ENCODE measurements around the gene FAM170B. TPM values are rescaled to one million over a fixed set of nuclear protein-coding genes. Genes with fewer than 3 reads are reported as not detected.

FAM170B gene
- total and polyA plus RNA-seq, 2 experiments from 2014 or later, result not detected

DNA sequence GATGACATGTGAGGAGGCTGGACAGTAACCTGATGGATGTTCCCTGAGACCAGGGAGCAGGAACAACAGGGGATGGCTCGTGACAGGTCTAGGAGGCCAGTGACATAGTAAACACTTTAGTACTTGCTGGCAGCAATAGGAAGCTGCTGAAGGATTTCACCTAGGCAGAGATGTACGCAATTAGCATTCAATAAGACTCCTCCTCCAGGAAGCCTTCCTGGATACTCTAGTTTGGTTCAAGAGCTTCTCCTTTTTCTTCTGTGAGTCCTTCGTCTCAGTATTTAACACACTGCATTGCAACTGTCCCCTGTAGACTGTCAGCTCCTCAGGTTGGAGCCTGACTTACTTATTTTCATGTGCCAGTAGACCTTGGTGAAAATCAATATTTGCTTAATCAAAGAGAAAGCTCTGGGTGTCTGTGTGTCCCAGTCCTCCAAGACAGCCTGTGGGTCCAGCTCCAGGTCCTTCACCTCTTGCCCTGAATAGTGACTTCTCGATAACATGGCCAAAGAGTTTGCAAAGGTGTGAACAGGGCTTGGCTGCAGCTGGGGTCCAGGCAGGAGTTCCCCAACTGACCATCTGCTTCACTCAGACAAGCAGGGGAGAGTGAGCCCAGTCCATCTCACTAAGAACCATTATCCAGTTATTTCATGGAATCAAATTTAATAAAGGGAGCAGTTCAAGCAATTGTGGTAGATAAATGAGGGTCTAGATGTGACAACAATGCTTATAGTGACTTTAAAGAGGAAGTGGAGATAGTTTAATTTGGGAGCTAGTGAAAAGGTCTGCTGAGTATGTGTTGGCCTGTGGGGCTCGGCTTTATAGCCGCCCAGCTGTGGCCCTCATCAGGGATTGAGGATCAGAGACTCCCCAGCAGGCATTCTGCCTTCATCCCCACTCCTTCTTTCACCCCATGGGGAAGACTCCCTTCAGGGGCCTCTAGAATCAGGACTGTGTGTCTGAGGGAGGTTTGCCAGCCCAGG is 45.0 kb upstream of the FAM170B start:
- H3K4me1 Mint-ChIP-seq, result peaks cover 8% of the 10 kb centered on the region; the same call in 2 of the 3 replicates
- no peaks in the 10 kb centered on the region for H3K36me3 ChIP-seq (ENCODE audit: insufficient read depth)
- no peaks in the 10 kb centered on the region for H3K36me3 Mint-ChIP-seq (ENCODE audit: low read depth)
- no peak for TF ChIP-seq ZNF331 (CRISPR knock-in tag; IDR thresholded peaks at IDR 0.05; ENCODE audit: low read depth)
- TF ChIP-seq, protein P1, sequence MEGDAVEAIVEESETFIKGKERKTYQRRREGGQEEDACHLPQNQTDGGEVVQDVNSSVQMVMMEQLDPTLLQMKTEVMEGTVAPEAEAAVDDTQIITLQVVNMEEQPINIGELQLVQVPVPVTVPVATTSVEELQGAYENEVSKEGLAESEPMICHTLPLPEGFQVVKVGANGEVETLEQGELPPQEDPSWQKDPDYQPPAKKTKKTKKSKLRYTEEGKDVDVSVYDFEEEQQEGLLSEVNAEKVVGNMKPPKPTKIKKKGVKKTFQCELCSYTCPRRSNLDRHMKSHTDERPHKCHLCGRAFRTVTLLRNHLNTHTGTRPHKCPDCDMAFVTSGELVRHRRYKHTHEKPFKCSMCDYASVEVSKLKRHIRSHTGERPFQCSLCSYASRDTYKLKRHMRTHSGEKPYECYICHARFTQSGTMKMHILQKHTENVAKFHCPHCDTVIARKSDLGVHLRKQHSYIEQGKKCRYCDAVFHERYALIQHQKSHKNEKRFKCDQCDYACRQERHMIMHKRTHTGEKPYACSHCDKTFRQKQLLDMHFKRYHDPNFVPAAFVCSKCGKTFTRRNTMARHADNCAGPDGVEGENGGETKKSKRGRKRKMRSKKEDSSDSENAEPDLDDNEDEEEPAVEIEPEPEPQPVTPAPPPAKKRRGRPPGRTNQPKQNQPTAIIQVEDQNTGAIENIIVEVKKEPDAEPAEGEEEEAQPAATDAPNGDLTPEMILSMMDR (conservative IDR thresholded peaks at IDR 0.05; ENCODE audit: low read depth in 2 of 2), result no peak
- no peak for TF ChIP-seq EZH2phosphoT487 (IDR thresholded peaks at IDR 0.05; ENCODE audit: unreplicated experiment)
- TF ChIP-seq NANOG (IDR thresholded peaks at IDR 0.05; ENCODE audit: borderline replicate concordance), result no peak
- TF ChIP-seq, protein P2, sequence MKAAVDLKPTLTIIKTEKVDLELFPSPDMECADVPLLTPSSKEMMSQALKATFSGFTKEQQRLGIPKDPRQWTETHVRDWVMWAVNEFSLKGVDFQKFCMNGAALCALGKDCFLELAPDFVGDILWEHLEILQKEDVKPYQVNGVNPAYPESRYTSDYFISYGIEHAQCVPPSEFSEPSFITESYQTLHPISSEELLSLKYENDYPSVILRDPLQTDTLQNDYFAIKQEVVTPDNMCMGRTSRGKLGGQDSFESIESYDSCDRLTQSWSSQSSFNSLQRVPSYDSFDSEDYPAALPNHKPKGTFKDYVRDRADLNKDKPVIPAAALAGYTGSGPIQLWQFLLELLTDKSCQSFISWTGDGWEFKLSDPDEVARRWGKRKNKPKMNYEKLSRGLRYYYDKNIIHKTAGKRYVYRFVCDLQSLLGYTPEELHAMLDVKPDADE (IDR thresholded peaks at IDR 0.05), result no peak
- no peak for TF ChIP-seq POLR2AphosphoS5 (IDR thresholded peaks at IDR 0.05; ENCODE audit: low read depth)
- no peak for TF ChIP-seq EZH2 (IDR thresholded peaks at IDR 0.05; ENCODE audit: low read depth, unreplicated experiment)
- no peak for TF ChIP-seq STAT1 (IDR thresholded peaks at IDR 0.05; ENCODE audit: unreplicated experiment)
- TF ChIP-seq, protein P3, sequence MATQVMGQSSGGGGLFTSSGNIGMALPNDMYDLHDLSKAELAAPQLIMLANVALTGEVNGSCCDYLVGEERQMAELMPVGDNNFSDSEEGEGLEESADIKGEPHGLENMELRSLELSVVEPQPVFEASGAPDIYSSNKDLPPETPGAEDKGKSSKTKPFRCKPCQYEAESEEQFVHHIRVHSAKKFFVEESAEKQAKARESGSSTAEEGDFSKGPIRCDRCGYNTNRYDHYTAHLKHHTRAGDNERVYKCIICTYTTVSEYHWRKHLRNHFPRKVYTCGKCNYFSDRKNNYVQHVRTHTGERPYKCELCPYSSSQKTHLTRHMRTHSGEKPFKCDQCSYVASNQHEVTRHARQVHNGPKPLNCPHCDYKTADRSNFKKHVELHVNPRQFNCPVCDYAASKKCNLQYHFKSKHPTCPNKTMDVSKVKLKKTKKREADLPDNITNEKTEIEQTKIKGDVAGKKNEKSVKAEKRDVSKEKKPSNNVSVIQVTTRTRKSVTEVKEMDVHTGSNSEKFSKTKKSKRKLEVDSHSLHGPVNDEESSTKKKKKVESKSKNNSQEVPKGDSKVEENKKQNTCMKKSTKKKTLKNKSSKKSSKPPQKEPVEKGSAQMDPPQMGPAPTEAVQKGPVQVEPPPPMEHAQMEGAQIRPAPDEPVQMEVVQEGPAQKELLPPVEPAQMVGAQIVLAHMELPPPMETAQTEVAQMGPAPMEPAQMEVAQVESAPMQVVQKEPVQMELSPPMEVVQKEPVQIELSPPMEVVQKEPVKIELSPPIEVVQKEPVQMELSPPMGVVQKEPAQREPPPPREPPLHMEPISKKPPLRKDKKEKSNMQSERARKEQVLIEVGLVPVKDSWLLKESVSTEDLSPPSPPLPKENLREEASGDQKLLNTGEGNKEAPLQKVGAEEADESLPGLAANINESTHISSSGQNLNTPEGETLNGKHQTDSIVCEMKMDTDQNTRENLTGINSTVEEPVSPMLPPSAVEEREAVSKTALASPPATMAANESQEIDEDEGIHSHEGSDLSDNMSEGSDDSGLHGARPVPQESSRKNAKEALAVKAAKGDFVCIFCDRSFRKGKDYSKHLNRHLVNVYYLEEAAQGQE (IDR thresholded peaks at IDR 0.05; ENCODE audit: unreplicated experiment), result no peak
- TF ChIP-seq, protein P4, sequence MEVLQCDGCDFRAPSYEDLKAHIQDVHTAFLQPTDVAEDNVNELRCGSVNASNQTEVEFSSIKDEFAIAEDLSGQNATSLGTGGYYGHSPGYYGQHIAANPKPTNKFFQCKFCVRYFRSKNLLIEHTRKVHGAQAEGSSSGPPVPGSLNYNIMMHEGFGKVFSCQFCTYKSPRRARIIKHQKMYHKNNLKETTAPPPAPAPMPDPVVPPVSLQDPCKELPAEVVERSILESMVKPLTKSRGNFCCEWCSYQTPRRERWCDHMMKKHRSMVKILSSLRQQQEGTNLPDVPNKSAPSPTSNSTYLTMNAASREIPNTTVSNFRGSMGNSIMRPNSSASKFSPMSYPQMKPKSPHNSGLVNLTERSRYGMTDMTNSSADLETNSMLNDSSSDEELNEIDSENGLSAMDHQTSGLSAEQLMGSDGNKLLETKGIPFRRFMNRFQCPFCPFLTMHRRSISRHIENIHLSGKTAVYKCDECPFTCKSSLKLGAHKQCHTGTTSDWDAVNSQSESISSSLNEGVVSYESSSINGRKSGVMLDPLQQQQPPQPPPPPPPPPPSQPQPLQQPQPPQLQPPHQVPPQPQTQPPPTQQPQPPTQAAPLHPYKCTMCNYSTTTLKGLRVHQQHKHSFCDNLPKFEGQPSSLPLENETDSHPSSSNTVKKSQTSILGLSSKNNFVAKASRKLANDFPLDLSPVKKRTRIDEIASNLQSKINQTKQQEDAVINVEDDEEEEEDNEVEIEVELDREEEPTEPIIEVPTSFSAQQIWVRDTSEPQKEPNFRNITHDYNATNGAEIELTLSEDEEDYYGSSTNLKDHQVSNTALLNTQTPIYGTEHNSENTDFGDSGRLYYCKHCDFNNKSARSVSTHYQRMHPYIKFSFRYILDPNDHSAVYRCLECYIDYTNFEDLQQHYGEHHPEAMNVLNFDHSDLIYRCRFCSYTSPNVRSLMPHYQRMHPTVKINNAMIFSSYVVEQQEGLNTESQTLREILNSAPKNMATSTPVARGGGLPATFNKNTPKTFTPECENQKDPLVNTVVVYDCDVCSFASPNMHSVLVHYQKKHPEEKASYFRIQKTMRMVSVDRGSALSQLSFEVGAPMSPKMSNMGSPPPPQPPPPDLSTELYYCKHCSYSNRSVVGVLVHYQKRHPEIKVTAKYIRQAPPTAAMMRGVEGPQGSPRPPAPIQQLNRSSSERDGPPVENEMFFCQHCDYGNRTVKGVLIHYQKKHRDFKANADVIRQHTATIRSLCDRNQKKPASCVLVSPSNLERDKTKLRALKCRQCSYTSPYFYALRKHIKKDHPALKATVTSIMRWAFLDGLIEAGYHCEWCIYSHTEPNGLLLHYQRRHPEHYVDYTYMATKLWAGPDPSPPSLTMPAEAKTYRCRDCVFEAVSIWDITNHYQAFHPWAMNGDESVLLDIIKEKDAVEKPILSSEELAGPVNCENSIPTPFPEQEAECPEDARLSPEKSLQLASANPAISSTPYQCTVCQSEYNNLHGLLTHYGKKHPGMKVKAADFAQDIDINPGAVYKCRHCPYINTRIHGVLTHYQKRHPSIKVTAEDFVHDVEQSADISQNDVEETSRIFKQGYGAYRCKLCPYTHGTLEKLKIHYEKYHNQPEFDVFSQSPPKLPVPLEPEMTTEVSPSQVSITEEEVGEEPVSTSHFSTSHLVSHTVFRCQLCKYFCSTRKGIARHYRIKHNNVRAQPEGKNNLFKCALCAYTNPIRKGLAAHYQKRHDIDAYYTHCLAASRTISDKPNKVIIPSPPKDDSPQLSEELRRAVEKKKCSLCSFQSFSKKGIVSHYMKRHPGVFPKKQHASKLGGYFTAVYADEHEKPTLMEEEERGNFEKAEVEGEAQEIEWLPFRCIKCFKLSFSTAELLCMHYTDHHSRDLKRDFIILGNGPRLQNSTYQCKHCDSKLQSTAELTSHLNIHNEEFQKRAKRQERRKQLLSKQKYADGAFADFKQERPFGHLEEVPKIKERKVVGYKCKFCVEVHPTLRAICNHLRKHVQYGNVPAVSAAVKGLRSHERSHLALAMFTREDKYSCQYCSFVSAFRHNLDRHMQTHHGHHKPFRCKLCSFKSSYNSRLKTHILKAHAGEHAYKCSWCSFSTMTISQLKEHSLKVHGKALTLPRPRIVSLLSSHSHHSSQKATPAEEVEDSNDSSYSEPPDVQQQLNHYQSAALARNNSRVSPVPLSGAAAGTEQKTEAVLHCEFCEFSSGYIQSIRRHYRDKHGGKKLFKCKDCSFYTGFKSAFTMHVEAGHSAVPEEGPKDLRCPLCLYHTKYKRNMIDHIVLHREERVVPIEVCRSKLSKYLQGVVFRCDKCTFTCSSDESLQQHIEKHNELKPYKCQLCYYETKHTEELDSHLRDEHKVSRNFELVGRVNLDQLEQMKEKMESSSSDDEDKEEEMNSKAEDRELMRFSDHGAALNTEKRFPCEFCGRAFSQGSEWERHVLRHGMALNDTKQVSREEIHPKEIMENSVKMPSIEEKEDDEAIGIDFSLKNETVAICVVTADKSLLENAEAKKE (CRISPR knock-in tag; IDR thresholded peaks at IDR 0.05), result no peak
- TF ChIP-seq JUNB (IDR thresholded peaks at IDR 0.05; ENCODE audit: unreplicated experiment), result no peak
- TF ChIP-seq CREB1 (CRISPR knock-in tag; IDR thresholded peaks at IDR 0.05; ENCODE audit: low read depth), result no peak
- no peak for TF ChIP-seq ZNF114 (CRISPR knock-in tag; IDR thresholded peaks at IDR 0.05)
- H3F3A ChIP-seq (replicated peaks; ENCODE audit: low read depth), result no peaks in the 10 kb centered on the region
- H3K79me2 ChIP-seq (replicated peaks; ENCODE audit: insufficient read depth), result no peaks in the 10 kb centered on the region
- H4K20me1 ChIP-seq (replicated peaks; ENCODE audit: insufficient read depth), result no peaks in the 10 kb centered on the region
- no peak overlapping the region for H3K27ac Mint-ChIP-seq
- no peaks in the 10 kb centered on the region for H3K9me2 ChIP-seq (ENCODE audit: insufficient read depth)
- ATAC-seq, result no peak
- H3K4me3 Mint-ChIP-seq, result no peak overlapping the region
- no peak overlapping the region for H3K27ac ChIP-seq (ENCODE audit: low read depth)
- no peak overlapping the region for H2AFZ ChIP-seq
- no peak for DNase-seq (ENCODE audit: low spot score)
- H3K27me3 Mint-ChIP-seq (ENCODE audit: insufficient read depth, low read depth, poor library complexity), result no peaks in the 10 kb centered on the region
- no peaks in the 10 kb centered on the region for H3K9me3 Mint-ChIP-seq
- H3K4me2 ChIP-seq, result no peak overlapping the region
- no peak overlapping the region for H3K4me3 ChIP-seq
- H3K27me3 ChIP-seq (ENCODE audit: insufficient read depth), result no peaks in the 10 kb centered on the region
- H3K4me1 ChIP-seq (ENCODE audit: insufficient read depth), result no peaks in the 10 kb centered on the region
